Measurements from ENCODE around the gene CRBN. TPM values are rescaled to one million over a fixed set of nuclear protein-coding genes. Genes with fewer than 3 reads are reported as not detected.

Gene CRBN
- total and polyA plus RNA-seq, 9 of the 15 experiments (the other 6 are each of a cell fraction or from before 2014, with no cell fraction given), result 40.8 to 331 (median 57.4) TPM

DNA sequence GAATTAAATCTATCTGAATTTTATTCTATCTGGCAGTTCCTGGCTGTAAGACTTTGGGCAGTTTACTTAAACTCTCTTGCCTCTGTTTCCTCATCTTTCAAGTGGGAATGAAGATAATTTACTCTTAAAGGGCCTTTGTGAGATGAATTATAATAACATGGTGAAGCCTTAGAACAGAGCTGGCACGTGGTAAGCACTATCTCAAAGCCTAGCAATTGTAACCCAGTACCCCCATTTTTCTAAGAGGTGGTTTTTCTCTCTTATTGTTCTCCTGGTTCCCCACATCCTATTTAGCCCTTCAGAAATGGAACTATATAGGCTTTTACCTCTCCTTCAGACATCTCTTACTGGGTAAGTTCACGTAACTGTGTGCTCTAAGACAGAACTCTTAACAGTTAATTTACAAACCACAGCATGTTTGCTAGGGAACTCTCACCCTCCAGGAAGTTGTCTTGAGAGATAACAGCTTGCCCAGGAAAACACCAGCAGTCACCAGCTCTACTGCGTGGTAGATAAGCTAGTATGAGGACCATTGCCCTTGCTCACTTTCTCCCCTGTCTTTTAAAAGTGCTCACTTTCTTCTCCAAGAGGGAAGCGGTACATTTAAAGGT lies 12.3 kb upstream of the CRBN start (continued):
- TF ChIP-seq, protein P1, sequence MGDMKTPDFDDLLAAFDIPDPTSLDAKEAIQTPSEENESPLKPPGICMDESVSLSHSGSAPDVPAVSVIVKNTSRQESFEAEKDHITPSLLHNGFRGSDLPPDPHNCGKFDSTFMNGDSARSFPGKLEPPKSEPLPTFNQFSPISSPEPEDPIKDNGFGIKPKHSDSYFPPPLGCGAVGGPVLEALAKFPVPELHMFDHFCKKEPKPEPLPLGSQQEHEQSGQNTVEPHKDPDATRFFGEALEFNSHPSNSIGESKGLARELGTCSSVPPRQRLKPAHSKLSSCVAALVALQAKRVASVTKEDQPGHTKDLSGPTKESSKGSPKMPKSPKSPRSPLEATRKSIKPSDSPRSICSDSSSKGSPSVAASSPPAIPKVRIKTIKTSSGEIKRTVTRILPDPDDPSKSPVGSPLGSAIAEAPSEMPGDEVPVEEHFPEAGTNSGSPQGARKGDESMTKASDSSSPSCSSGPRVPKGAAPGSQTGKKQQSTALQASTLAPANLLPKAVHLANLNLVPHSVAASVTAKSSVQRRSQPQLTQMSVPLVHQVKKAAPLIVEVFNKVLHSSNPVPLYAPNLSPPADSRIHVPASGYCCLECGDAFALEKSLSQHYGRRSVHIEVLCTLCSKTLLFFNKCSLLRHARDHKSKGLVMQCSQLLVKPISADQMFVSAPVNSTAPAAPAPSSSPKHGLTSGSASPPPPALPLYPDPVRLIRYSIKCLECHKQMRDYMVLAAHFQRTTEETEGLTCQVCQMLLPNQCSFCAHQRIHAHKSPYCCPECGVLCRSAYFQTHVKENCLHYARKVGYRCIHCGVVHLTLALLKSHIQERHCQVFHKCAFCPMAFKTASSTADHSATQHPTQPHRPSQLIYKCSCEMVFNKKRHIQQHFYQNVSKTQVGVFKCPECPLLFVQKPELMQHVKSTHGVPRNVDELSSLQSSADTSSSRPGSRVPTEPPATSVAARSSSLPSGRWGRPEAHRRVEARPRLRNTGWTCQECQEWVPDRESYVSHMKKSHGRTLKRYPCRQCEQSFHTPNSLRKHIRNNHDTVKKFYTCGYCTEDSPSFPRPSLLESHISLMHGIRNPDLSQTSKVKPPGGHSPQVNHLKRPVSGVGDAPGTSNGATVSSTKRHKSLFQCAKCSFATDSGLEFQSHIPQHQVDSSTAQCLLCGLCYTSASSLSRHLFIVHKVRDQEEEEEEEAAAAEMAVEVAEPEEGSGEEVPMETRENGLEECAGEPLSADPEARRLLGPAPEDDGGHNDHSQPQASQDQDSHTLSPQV (IDR thresholded peaks at IDR 0.05), result peak; percentile 87
- no peak for TF ChIP-seq STAG1 (CRISPR knock-in tag; IDR thresholded peaks at IDR 0.05; ENCODE audit: borderline replicate concordance)
- no peak for TF ChIP-seq RFX7 (CRISPR knock-in tag; IDR thresholded peaks at IDR 0.05)
- no peak for TF ChIP-seq ZNF699 (CRISPR knock-in tag; IDR thresholded peaks at IDR 0.05; ENCODE audit: insufficient replicate concordance)
- no peak for TF ChIP-seq ZBTB1 (CRISPR knock-in tag; IDR thresholded peaks at IDR 0.05; ENCODE audit: borderline replicate concordance, low read depth)
- TF ChIP-seq POLR2G (IDR thresholded peaks at IDR 0.05; ENCODE audit: low read depth, low read length), result no peak
- peak; percentile 51; the same call in 1 of the 2 replicates for TF ChIP-seq LEF1 (IDR thresholded peaks at IDR 0.05)
- TF ChIP-seq RBFOX2 (IDR thresholded peaks at IDR 0.05; ENCODE audit: low read depth, low read length), result 0 out of 2 replicates have a peak, but pooled peaks have one; percentile 17
- TF ChIP-seq, protein P2, sequence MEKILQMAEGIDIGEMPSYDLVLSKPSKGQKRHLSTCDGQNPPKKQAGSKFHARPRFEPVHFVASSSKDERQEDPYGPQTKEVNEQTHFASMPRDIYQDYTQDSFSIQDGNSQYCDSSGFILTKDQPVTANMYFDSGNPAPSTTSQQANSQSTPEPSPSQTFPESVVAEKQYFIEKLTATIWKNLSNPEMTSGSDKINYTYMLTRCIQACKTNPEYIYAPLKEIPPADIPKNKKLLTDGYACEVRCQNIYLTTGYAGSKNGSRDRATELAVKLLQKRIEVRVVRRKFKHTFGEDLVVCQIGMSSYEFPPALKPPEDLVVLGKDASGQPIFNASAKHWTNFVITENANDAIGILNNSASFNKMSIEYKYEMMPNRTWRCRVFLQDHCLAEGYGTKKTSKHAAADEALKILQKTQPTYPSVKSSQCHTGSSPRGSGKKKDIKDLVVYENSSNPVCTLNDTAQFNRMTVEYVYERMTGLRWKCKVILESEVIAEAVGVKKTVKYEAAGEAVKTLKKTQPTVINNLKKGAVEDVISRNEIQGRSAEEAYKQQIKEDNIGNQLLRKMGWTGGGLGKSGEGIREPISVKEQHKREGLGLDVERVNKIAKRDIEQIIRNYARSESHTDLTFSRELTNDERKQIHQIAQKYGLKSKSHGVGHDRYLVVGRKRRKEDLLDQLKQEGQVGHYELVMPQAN (IDR thresholded peaks at IDR 0.05; ENCODE audit: borderline replicate concordance), result no peak
- no peak for TF ChIP-seq ZNF23 (CRISPR knock-in tag; IDR thresholded peaks at IDR 0.05)
- TF ChIP-seq KDM4B (IDR thresholded peaks at IDR 0.05; ENCODE audit: borderline replicate concordance in 2 of 2, low read depth in 1 of 2), result no peak
- TF ChIP-seq, protein P3, sequence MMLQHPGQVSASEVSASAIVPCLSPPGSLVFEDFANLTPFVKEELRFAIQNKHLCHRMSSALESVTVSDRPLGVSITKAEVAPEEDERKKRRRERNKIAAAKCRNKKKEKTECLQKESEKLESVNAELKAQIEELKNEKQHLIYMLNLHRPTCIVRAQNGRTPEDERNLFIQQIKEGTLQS (IDR thresholded peaks at IDR 0.05), result no peak
- TF ChIP-seq, protein P3 (CRISPR knock-in tag; conservative IDR thresholded peaks at IDR 0.05), result no peak
- TF ChIP-seq, protein P4, sequence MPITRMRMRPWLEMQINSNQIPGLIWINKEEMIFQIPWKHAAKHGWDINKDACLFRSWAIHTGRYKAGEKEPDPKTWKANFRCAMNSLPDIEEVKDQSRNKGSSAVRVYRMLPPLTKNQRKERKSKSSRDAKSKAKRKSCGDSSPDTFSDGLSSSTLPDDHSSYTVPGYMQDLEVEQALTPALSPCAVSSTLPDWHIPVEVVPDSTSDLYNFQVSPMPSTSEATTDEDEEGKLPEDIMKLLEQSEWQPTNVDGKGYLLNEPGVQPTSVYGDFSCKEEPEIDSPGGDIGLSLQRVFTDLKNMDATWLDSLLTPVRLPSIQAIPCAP (CRISPR knock-in tag; IDR thresholded peaks at IDR 0.05; ENCODE audit: borderline replicate concordance), result no peak
- TF ChIP-seq CTBP1 (IDR thresholded peaks at IDR 0.05; ENCODE audit: borderline replicate concordance), result peak; percentile 41; the same call in 1 of the 2 replicates
- no peak for TF ChIP-seq JUNB (CRISPR knock-in tag; conservative IDR thresholded peaks at IDR 0.05)
- peak in 1 of 2 experiments; percentile 50; a peak in 2 of 4 replicates for TF ChIP-seq RCOR1 (IDR thresholded peaks at IDR 0.05; ENCODE audit: borderline replicate concordance in 1 of 2, low read depth in 2 of 2, low read length in 2 of 2)
- TF ChIP-seq CCNT2 (IDR thresholded peaks at IDR 0.05; ENCODE audit: borderline replicate concordance, extremely low read depth, insufficient read length, low read depth, low read length), result peak; percentile 28
- TF ChIP-seq GATA2 (CRISPR knock-in tag; IDR thresholded peaks at IDR 0.05), result peak; percentile 68
- no peak for TF ChIP-seq C11orf30 (IDR thresholded peaks at IDR 0.05; ENCODE audit: low read depth)

Measured in K562 (cell line).